Upper lobe of right lung (tissue), 1 donor: Measurements from ENCODE around the gene CST3. TPM values are rescaled to one million over a fixed set of nuclear protein-coding genes. Genes with fewer than 3 reads are reported as not detected.

Source experiments
- ATAC-seq: fragments of 200-7000 bp; cut with Tn5 transposase; one replicate; pipeline ENCODE4 v1.9.1; 2020; ENCODE audit warnings: mild to moderate bottlenecking, moderate library complexity
- DNase-seq: peaks from one replicate; pipeline ENCODE4 v3.0.0-alpha.2; 2020
- H3K27ac ChIP-seq: fragments of 200-600 bp; one replicate; pipeline ENCODE4 v1.8.0; 2022
- H3K27me3 ChIP-seq: fragments of 200-600 bp; one replicate; pipeline ENCODE4 v1.8.0; 2022; ENCODE audit warnings: mild to moderate bottlenecking
- H3K36me3 ChIP-seq: fragments of 200-600 bp; one replicate; pipeline ENCODE4 v1.8.0; 2022
- H3K4me1 ChIP-seq: fragments of 200-600 bp; one replicate; pipeline ENCODE4 v1.8.0; 2022
- H3K4me3 ChIP-seq: fragments of 200-600 bp; one replicate; pipeline ENCODE4 v1.8.0; 2022; ENCODE audit warnings: mild to moderate bottlenecking
- H3K9me3 ChIP-seq: fragments of 200-600 bp; one replicate; pipeline ENCODE4 v1.8.0; 2022
- intact Hi-C: fragments of 100-400 bp; cut with DNase I; formaldehyde crosslinking; loops from one replicate; pipeline ENCODE4 v1.11.0; 2022
- total RNA-seq: library from RNA; stranded (reverse); fragmentation: NEBNext Ultra II Directional; extraction: Animal tissue kit (Norgen Biotek cat#: 25700); gene quantifications from one replicate; pipeline ENCODE4 v1.2.1, GENCODE V29; 2021
- TF ChIP-seq, protein P1 (sequence below): fragments of 200-600 bp; IDR thresholded peaks from one replicate; pipeline ENCODE4 v1.8.0; 2022; ENCODE audit warnings: antibody characterized with exemption
- donor health status: DM: no; HTN: yes; CAD: no; lungs with severe emphysema.

Gene CST3
- total RNA-seq, 1 donor from 2014 or later: 666 TPM

DNA sequence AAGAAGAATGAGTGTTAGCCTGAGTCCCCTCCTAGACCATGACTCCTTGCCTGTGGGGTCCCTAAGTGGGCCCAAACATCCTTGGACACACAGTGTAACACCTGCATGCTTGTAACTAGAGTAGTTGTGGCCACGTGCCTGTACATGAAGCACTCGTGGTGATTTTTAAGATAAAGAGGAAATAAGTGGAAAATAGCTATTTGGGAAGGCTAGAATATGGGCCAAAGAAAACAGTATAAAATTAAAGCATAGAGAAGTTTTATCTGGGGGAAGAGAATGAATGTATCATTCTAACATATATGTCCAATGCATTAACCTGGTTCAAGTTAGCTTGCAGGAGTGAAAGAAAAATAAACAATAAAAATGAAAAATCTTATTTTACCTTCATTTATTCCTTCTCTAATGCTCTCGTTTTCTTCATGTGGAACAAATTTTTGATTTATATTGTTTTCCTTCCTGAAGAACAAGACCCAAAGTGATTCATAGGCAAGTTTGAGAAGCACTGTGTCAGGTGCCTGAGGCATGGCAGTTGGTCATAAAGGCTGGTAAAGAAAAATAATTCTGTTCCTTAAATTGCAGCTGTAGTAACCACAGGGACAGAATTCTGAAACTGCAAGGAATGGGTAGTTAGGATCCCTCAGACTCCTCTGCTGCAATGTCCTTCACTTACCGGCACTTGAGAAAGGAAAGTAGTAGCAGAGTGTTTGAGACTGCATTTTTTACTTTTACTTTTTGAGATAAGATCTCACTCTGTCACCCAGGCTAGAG is 8.5 kb upstream of the CST3 start:
- Histone ChIP-seq H3K4me1 (peaks cover 12% of the 10 kb centered on the region), H3K4me3 (no peak overlapping the region), H3K36me3 (no peaks in the 10 kb centered on the region), H3K27me3 (no peaks in the 10 kb centered on the region), H3K27ac (no peak overlapping the region), H3K9me3 (no peaks in the 10 kb centered on the region)
- DNase-seq: no peak
- ATAC-seq: peak; percentile 71
- TF ChIP-seq, protein P1, sequence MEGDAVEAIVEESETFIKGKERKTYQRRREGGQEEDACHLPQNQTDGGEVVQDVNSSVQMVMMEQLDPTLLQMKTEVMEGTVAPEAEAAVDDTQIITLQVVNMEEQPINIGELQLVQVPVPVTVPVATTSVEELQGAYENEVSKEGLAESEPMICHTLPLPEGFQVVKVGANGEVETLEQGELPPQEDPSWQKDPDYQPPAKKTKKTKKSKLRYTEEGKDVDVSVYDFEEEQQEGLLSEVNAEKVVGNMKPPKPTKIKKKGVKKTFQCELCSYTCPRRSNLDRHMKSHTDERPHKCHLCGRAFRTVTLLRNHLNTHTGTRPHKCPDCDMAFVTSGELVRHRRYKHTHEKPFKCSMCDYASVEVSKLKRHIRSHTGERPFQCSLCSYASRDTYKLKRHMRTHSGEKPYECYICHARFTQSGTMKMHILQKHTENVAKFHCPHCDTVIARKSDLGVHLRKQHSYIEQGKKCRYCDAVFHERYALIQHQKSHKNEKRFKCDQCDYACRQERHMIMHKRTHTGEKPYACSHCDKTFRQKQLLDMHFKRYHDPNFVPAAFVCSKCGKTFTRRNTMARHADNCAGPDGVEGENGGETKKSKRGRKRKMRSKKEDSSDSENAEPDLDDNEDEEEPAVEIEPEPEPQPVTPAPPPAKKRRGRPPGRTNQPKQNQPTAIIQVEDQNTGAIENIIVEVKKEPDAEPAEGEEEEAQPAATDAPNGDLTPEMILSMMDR: no peak
- intact Hi-C loops: no loop called here

- no peaks in the 10 kb centered on the region for H3K36me3 ChIP-seq
- H3K27me3 ChIP-seq: no peaks in the 10 kb centered on the region
- H3K4me3 ChIP-seq: no peak overlapping the region
- no peak overlapping the region for H3K27ac ChIP-seq
- ATAC-seq (no peak), DNase-seq (no peak)
- H3K9me3 ChIP-seq: no peaks in the 10 kb centered on the region
- H3K4me1 ChIP-seq: peaks cover 12% of the 10 kb centered on the region
- intact Hi-C loops: no loop called here
- TF ChIP-seq, protein P1: no peak
Observed at GRCh38 chr20:23645575-23645974, 7.8 kb upstream of the CST3 start.

DNA sequence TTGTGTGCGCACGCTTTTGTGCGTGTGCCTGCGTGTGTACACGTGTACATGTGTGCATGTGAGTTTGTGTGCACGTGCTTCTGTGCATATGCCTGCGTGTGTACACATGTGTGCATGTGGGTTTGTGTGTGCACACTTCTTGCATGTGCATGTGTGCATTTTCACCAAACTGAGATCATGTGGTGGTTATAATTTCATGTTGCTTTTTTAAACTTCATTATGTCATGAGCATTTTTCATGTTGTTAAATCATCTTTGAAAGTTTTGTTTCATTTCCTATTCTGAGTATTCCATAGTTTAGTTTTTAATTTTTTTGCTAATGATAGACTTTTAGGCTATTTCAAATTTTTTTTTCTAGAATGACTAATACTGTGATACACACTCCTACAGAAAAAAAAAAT is 6.4 kb upstream of the CST3 start:
- no peaks in the 10 kb centered on the region for H3K9me3 ChIP-seq
- no peak overlapping the region for H3K4me3 ChIP-seq
- DNase-seq (no peak), ATAC-seq (no peak)
- no peak overlapping the region for H3K27ac ChIP-seq
- no peaks in the 10 kb centered on the region for H3K36me3 ChIP-seq
- TF ChIP-seq, protein P1: no peak
- no peaks in the 10 kb centered on the region for H3K27me3 ChIP-seq
- H3K4me1 ChIP-seq: peaks cover 12% of the 10 kb centered on the region
- intact Hi-C loops: no loop called here

GRCh38 chr20:23643659-23644058 is 5.9 kb upstream of the CST3 start:
- intact Hi-C loops: no loop called here
- Histone ChIP-seq H3K4me3 (no peak overlapping the region), H3K36me3 (no peaks in the 10 kb centered on the region), H3K9me3 (no peaks in the 10 kb centered on the region), H3K27ac (no peak overlapping the region), H3K4me1 (peaks cover 12% of the 10 kb centered on the region), H3K27me3 (no peaks in the 10 kb centered on the region)
- DNase-seq: no peak
- TF ChIP-seq, protein P1: no peak
- no peak for ATAC-seq

GRCh38 chr20:23641936-23642751 is 4.4 kb upstream of the CST3 start:
- intact Hi-C loops: no loop called here
- Histone ChIP-seq H3K27me3 (no peaks in the 10 kb centered on the region), H3K4me3 (no peak overlapping the region), H3K27ac (no peak overlapping the region), H3K9me3 (no peaks in the 10 kb centered on the region), H3K36me3 (no peaks in the 10 kb centered on the region), H3K4me1 (peaks cover 12% of the 10 kb centered on the region)
- TF ChIP-seq, protein P1: no peak
- no peak for DNase-seq
- peak; percentile 23 for ATAC-seq
